Thyroid gland (tissue), 4 donors: Measurements from ENCODE around the gene MED16.

Source experiments
- POLR2A ChIP-seq, 2 donors: fragments of 450-650 bp; IDR thresholded peaks; one replicate each; pipeline ENCODE4 v1.6.1; 2017; ENCODE audit warnings: antibody characterized with exemption in 2 of 2, mild to moderate bottlenecking in 2 of 2, moderate library complexity in 1 of 2
- TF ChIP-seq, protein P1 (sequence below), 6 experiments: fragments of 200-600 bp in 3 of 6; fragments of 450-650 bp in 3 of 6; sonication (generic) in 3 of 6; IDR thresholded peaks; one replicate each; pipeline ENCODE4 v1.5.1; 2016 to 2019; ENCODE audit warnings: antibody characterized with exemption in 6 of 6, mild to moderate bottlenecking in 2 of 6, inconsistent platforms in 1 of 6, moderate library complexity in 1 of 6

DNA sequence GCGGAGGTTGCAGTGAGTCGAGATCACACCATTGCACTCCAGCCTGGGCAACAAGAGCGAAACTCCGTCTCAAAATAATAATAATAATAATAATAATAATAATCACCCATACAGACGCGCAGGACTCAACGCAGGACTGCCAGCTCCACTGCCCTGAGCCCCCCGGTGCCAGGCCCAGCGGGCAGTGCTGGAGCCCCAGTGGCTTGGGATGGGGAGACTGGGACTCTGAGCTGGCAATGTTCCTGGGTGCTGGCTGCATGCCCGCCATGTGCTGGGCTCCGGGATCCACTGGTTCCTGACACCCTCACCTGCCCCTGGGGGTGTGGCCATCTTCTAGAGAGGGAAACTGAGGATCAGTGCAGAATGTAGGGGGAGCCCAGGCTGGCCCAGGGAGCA, 65.7 kb downstream of the MED16 start:
- TF ChIP-seq, protein P1, sequence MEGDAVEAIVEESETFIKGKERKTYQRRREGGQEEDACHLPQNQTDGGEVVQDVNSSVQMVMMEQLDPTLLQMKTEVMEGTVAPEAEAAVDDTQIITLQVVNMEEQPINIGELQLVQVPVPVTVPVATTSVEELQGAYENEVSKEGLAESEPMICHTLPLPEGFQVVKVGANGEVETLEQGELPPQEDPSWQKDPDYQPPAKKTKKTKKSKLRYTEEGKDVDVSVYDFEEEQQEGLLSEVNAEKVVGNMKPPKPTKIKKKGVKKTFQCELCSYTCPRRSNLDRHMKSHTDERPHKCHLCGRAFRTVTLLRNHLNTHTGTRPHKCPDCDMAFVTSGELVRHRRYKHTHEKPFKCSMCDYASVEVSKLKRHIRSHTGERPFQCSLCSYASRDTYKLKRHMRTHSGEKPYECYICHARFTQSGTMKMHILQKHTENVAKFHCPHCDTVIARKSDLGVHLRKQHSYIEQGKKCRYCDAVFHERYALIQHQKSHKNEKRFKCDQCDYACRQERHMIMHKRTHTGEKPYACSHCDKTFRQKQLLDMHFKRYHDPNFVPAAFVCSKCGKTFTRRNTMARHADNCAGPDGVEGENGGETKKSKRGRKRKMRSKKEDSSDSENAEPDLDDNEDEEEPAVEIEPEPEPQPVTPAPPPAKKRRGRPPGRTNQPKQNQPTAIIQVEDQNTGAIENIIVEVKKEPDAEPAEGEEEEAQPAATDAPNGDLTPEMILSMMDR (IDR thresholded peaks at IDR 0.05): no peak
- no peak for TF ChIP-seq POLR2A (IDR thresholded peaks at IDR 0.05)
